Measurements from ENCODE around the gene KRTAP4-7. TPM values are rescaled to one million over a fixed set of nuclear protein-coding genes. Genes with fewer than 3 reads are reported as not detected.

Gene KRTAP4-7
- total RNA-seq, 1 experiment from 2014 or later, result not detected

- peaks cover 0 to 4% of the 10 kb centered on the region in 2 experiments; a peak in 1 of 4 replicates for H3K36me3 ChIP-seq (ENCODE audit: control insufficient read depth in 1 of 2, insufficient read depth in 2 of 2, low read length in 2 of 2)
- RAD21 ChIA-PET (ENCODE audit: low non-redundant PET in 1 of 2, low total read pairs in 2 of 2, uncharacterized antibody in 2 of 2, unreplicated experiment in 2 of 2), result no interaction called here
- H3K27ac ChIP-seq (ENCODE audit: low read depth, low read length), result no peak overlapping the region
- CTCF ChIA-PET, result no interaction called here
- DNase-seq (ENCODE audit: low read depth, low spot score) (no peak), ATAC-seq (no peak)
- POLR2A ChIA-PET, result no interaction called here
- no peaks in the 10 kb centered on the region for H3K79me2 ChIP-seq (ENCODE audit: insufficient read depth, low read length)
- H3K9ac ChIP-seq (ENCODE audit: low read length), result no peak overlapping the region
- H3K4me1 ChIP-seq (ENCODE audit: control insufficient read depth in 1 of 2, insufficient read depth in 2 of 2, low read length in 2 of 2), result peaks cover 0 to 11% of the 10 kb centered on the region in 2 experiments; a peak in 1 of 4 replicates
- peaks cover 0 to 5% of the 10 kb centered on the region in 2 experiments; a peak in 1 of 4 replicates for H3K9me3 ChIP-seq (ENCODE audit: control insufficient read depth in 1 of 2, insufficient read depth in 1 of 2, low read depth in 1 of 2, low read length in 2 of 2)
- TF ChIP-seq EZH2phosphoT487 (IDR thresholded peaks at IDR 0.05; ENCODE audit: borderline replicate concordance) (no peak), ZNF274 (IDR thresholded peaks at IDR 0.05; ENCODE audit: low read depth, low read length) (no peak), ATF3 (IDR thresholded peaks at IDR 0.05) (no peak), EZH2 (IDR thresholded peaks at IDR 0.05) (no peak), ZFX (IDR thresholded peaks at IDR 0.05) (no peak), JUND (IDR thresholded peaks at IDR 0.05) (no peak), ELF1 (IDR thresholded peaks at IDR 0.05; ENCODE audit: borderline replicate concordance, low read depth) (no peak), REST (IDR thresholded peaks at IDR 0.05; ENCODE audit: low read depth) (no peak), POLR2A (IDR thresholded peaks at IDR 0.05; ENCODE audit: borderline replicate concordance, extremely low read depth, insufficient read depth, insufficient read length) (no peak), ZBTB33 (IDR thresholded peaks at IDR 0.05; ENCODE audit: extremely low read depth, insufficient replicate concordance, low read length) (no peak), POLR2AphosphoS5 (IDR thresholded peaks at IDR 0.05; ENCODE audit: low read depth, low read length) (no peak)
- H3K4me3 ChIP-seq (replicated peaks in 1 of 2; ENCODE audit: low read depth in 1 of 2, low read length in 2 of 2), result no peak overlapping the region
- H3K9me2 ChIP-seq (ENCODE audit: insufficient read depth), result no peaks in the 10 kb centered on the region
- no TSS peak for BruUV-seq (replicated peaks)
- no peaks in the 10 kb centered on the region for H4K20me1 ChIP-seq (ENCODE audit: insufficient read depth)
- H3K27me3 ChIP-seq (ENCODE audit: insufficient read depth, low read length), result no peaks in the 10 kb centered on the region
- no peak overlapping the region for H2AFZ ChIP-seq (ENCODE audit: low read depth, low read length, poor library complexity, severe bottlenecking)
- intact Hi-C loops (cut with micrococcal nuclease), result no loop called here
- H3K4me2 ChIP-seq (ENCODE audit: low read length), result no peak overlapping the region
Observed at GRCh38 chr17:41096055-41096454, 12.1 kb downstream of the KRTAP4-7 start.

All from HCT116 (cell line).